ENCODE results near the gene KLB. TPM values are rescaled to one million over a fixed set of nuclear protein-coding genes. Genes with fewer than 3 reads are reported as not detected.

KLB gene
- total RNA-seq, 1 donor from 2014 or later, result not detected

GRCh38 chr4:39497909-39498726 lies 91.4 kb downstream of the KLB start:
- Mint-ChIP-seq H3K9me3 (no peaks in the 10 kb centered on the region), H3K27ac (ENCODE audit: unreplicated experiment) (no peak overlapping the region), H3K27me3 (ENCODE audit: low read depth) (no peaks in the 10 kb centered on the region), H3K4me1 (no peaks in the 10 kb centered on the region), H3K36me3 (ENCODE audit: low read depth) (peaks cover 11% of the 10 kb centered on the region), H3K4me3 (no peak overlapping the region)
- TF ChIP-seq CTCF (conservative IDR thresholded peaks at IDR 0.05), result no peak
- no peak for DNase-seq (ENCODE audit: low read depth, low spot score)

GRCh38 chr4:39498727-39499020 lies 91.9 kb downstream of the KLB start:
- Mint-ChIP-seq H3K4me1 (no peaks in the 10 kb centered on the region), H3K36me3 (ENCODE audit: low read depth) (peaks cover 16% of the 10 kb centered on the region), H3K27ac (ENCODE audit: unreplicated experiment) (no peak overlapping the region), H3K4me3 (no peak overlapping the region), H3K9me3 (no peaks in the 10 kb centered on the region), H3K27me3 (ENCODE audit: low read depth) (no peaks in the 10 kb centered on the region)
- no peak for DNase-seq (ENCODE audit: low read depth, low spot score)
- TF ChIP-seq CTCF (conservative IDR thresholded peaks at IDR 0.05), result no peak

Small RNA genes lying within 50 kb of the gene (microRNA-seq; reads per million reads assigned to microRNA genes)
- not detected for gene MIR5591

Other genes starting within 250 kb of the KLB start
- gene WDR19, start 224.4 kb upstream of the KLB start, total RNA-seq, result 51.6 and 52.8 TPM in 2 replicates
- gene RFC1, start 40.6 kb upstream of the KLB start, total RNA-seq, result 69.3 and 77.4 TPM in 2 replicates
- gene RPL9, start 52.0 kb downstream of the KLB start, total RNA-seq, result 1,529 and 1,562 TPM in 2 replicates
- gene LIAS, start 52.1 kb downstream of the KLB start, total RNA-seq, result 17.6 and 19.0 TPM in 2 replicates
- gene UGDH, start 120.5 kb downstream of the KLB start, total RNA-seq, result 110 and 111 TPM in 2 replicates
- gene SMIM14, start 231.9 kb downstream of the KLB start, total RNA-seq, result 7.9 and 9.8 TPM in 2 replicates